Progenitor cell of endocrine pancreas (in vitro differentiated cells): ENCODE data around the gene CLCN2. TPM values are rescaled to one million over a fixed set of nuclear protein-coding genes. Genes with fewer than 3 reads are reported as not detected.

Experiments
- DNase-seq: peaks from one replicate; pipeline ENCODE4 v3.0.0; 2021; ENCODE audit warnings: low spot score; ENCODE audit not compliant: unreplicated experiment
- H3K27ac Mint-ChIP-seq: 2 replicates; pipeline ENCODE4 v1.8.0; 2021; ENCODE audit warnings: mild to moderate bottlenecking, moderate library complexity, mixed read lengths
- H3K27me3 Mint-ChIP-seq: 2 replicates; pipeline ENCODE4 v1.8.0; 2021; ENCODE audit warnings: mixed read lengths
- H3K36me3 Mint-ChIP-seq: 2 replicates; pipeline ENCODE4 v1.8.0; 2022; ENCODE audit warnings: mixed read lengths; ENCODE audit not compliant: insufficient read depth
- H3K4me1 Mint-ChIP-seq: 2 replicates; pipeline ENCODE4 v1.8.0; 2021; ENCODE audit warnings: low read depth, mixed read lengths
- H3K4me3 Mint-ChIP-seq: 2 replicates; pipeline ENCODE4 v1.8.0; 2021; ENCODE audit warnings: low read depth, mild to moderate bottlenecking, moderate library complexity, mixed read lengths
- H3K9me3 Mint-ChIP-seq: 2 replicates; pipeline ENCODE4 v1.8.0; 2021; ENCODE audit warnings: low read depth, mixed read lengths
- total RNA-seq: library from RNA; stranded (reverse); gene quantifications from 2 replicates; pipeline ENCODE4 v1.2.1, GENCODE V29; 2021
- TF ChIP-seq, protein P1 (sequence below): fragments of 200-600 bp; sonication (generic); IDR thresholded peaks from one replicate; pipeline ENCODE4 v1.5.0; 2021; ENCODE audit warnings: antibody characterized with exemption, mild to moderate bottlenecking; ENCODE audit not compliant: unreplicated experiment

The CLCN2 gene
- total RNA-seq, 1 donor from 2014 or later: 21.9 TPM

DNA sequence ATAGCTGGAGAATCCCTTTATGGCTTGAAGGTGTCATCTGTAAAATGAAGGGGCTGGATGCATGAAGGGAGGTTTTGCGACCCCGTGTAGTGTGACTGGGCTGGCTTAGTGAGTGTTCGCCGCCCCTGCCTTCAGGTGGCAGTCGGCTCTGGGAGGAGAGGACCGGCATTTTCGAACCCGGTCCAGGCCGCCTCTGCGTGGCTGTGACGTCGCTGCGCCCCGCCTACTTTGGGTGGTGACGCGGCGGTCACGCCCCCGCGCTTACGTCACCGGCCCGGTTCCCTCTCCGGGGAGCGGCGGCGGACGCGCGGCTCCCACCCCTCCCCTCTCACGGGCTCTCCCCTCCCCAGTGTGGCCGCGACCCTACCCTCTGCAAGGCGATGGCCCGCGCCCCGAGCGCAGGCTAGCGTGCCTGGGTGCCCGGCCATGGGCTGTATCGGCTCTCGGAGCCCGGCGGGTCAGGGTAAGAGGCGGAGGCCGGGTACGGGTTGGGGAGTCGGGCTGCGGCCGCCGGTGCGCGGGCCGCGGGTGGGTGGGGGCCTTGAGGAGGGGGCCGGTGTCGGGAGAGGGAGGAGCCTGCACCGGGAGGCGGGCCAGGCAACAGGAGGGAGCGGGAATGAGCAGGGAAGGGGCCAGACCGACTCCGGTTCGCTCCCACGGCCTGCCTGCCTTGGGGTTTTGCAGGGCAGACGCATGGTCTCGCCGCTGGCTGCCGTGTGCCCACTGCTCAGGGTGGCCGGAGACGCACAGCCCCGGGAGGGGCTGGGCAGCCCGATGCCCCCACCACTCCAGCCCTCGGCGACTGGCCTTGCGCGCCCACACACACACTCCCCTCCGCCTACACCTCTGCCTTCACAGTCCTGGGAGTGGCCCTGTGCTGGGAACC, 25.5 kb downstream of the CLCN2 start:
- peaks cover 15% of the 10 kb centered on the region for H3K27me3 Mint-ChIP-seq
- peaks cover 15% of the 10 kb centered on the region for H3K4me1 Mint-ChIP-seq
- H3K4me3 Mint-ChIP-seq: peak overlapping the region; percentile 84
- peak; percentile 81 for DNase-seq
- H3K9me3 Mint-ChIP-seq: no peaks in the 10 kb centered on the region
- TF ChIP-seq, protein P1, sequence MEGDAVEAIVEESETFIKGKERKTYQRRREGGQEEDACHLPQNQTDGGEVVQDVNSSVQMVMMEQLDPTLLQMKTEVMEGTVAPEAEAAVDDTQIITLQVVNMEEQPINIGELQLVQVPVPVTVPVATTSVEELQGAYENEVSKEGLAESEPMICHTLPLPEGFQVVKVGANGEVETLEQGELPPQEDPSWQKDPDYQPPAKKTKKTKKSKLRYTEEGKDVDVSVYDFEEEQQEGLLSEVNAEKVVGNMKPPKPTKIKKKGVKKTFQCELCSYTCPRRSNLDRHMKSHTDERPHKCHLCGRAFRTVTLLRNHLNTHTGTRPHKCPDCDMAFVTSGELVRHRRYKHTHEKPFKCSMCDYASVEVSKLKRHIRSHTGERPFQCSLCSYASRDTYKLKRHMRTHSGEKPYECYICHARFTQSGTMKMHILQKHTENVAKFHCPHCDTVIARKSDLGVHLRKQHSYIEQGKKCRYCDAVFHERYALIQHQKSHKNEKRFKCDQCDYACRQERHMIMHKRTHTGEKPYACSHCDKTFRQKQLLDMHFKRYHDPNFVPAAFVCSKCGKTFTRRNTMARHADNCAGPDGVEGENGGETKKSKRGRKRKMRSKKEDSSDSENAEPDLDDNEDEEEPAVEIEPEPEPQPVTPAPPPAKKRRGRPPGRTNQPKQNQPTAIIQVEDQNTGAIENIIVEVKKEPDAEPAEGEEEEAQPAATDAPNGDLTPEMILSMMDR: no peak
- peaks cover 16% of the 10 kb centered on the region for H3K36me3 Mint-ChIP-seq
- peak overlapping the region; percentile 97 for H3K27ac Mint-ChIP-seq

DNA sequence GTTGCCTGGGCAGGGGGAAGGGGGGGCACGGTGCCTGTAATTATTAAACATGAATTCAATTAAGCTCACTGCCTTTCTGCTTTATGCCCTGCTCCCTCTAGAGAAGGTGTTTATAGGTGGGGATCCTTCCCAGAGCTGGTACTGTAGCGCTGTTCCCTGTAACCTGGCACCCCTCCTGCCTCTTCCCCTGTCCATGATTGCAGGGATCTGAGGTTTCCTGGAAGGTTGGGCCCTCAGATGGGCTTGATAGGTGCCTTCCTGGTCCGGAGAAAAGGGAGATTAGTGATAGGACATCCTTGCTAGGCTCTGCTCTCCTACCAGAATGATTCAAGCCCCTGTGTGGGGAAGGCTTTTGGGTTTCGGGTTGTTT, 26.1 kb downstream of the CLCN2 start:
- H3K27me3 Mint-ChIP-seq: peaks cover 15% of the 10 kb centered on the region
- DNase-seq: no peak
- peaks cover 15% of the 10 kb centered on the region for H3K4me1 Mint-ChIP-seq
- peak overlapping the region; percentile 84 for H3K4me3 Mint-ChIP-seq
- peak overlapping the region; percentile 96 for H3K27ac Mint-ChIP-seq
- no peaks in the 10 kb centered on the region for H3K9me3 Mint-ChIP-seq
- TF ChIP-seq, protein P1: no peak
- peaks cover 18% of the 10 kb centered on the region for H3K36me3 Mint-ChIP-seq

DNA sequence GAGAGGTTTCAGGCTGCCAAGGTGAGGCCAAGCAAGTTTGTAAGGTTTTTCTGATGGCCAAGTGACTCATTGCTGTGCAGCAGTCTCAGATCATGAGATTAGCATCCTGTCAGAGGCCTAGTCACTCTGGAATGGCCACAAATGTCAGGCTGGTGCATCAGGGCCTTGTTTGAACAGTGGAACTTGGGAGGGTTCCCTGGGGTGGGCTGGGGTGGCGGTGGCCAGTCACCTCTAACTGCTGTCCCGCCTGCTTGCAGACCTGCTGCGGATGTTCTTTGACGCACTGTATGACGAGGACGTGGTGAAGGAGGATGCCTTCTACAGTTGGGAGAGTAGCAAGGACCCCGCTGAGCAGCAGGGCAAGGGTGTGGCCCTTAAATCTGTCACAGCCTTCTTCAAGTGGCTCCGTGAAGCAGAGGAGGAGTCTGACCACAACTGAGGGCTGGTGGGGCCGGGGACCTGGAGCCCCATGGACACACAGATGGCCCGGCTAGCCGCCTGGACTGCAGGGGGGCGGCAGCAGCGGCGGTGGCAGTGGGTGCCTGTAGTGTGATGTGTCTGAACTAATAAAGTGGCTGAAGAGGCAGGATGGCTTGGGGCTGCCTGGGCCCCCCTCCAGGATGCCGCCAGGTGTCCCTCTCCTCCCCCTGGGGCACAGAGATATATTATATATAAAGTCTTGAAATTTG, 26.8 kb downstream of the CLCN2 start:
- H3K4me3 Mint-ChIP-seq: peak overlapping the region; percentile 34
- no peak for DNase-seq
- peak overlapping the region; percentile 94 for H3K27ac Mint-ChIP-seq
- H3K9me3 Mint-ChIP-seq: no peaks in the 10 kb centered on the region
- peaks cover 15% of the 10 kb centered on the region for H3K27me3 Mint-ChIP-seq
- peaks cover 21% of the 10 kb centered on the region for H3K36me3 Mint-ChIP-seq
- TF ChIP-seq, protein P1: no peak
- peaks cover 15% of the 10 kb centered on the region for H3K4me1 Mint-ChIP-seq

DNA sequence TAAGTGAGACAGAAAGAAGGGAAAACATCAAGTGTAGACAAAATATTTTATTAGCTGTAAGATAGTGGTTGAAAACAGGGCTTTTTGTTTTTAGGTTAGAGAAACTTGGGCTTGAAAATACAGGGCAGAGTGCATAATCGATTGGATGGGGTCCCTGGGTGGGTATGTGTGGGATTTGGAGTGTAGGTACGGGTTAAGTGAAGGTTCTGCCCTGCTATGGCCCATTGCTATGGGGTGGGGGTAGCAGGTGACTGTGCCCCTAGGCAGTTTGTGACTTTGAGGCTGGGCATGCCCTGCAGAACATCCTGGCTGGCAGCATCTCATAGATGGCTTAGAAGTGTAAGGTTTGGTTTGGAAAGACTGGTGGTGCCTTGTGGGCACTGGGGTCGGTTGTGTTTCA, 27.7 kb downstream of the CLCN2 start:
- DNase-seq: no peak
- H3K4me3 Mint-ChIP-seq: no peak overlapping the region
- H3K9me3 Mint-ChIP-seq: no peaks in the 10 kb centered on the region
- H3K36me3 Mint-ChIP-seq: peaks cover 28% of the 10 kb centered on the region
- H3K4me1 Mint-ChIP-seq: peaks cover 13% of the 10 kb centered on the region
- peak overlapping the region; percentile 94 for H3K27ac Mint-ChIP-seq
- H3K27me3 Mint-ChIP-seq: peaks cover 10% of the 10 kb centered on the region
- TF ChIP-seq, protein P1: no peak

DNA sequence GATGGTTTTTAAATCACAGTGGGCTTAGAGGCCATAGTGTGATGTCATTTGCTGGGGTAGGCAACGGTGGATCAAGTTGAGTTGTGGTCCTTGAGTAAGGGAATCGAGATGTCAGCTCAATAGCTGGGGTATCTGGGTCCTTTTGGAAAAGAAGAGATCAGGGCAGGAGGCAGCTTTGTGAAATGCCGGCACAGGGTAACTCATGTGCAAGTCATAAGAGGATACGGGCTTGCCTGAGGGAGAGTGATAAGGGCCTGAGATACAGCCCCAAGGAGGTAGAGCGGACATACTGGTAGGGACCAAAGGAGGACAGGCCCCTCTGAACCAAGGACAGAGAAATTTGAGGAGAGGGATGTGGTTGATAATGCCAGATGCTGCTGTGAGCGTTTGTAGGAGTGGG, 28.2 kb downstream of the CLCN2 start:
- TF ChIP-seq, protein P1: no peak
- peaks cover 30% of the 10 kb centered on the region for H3K36me3 Mint-ChIP-seq
- peaks cover 13% of the 10 kb centered on the region for H3K4me1 Mint-ChIP-seq
- no peaks in the 10 kb centered on the region for H3K9me3 Mint-ChIP-seq
- H3K27me3 Mint-ChIP-seq: peaks cover 8% of the 10 kb centered on the region
- no peak for DNase-seq
- H3K27ac Mint-ChIP-seq: no peak overlapping the region
- no peak overlapping the region for H3K4me3 Mint-ChIP-seq
